HFFc6 (cell line): ENCODE results near the gene ATP2B2. TPM values are rescaled to one million over a fixed set of nuclear protein-coding genes. Genes with fewer than 3 reads are reported as not detected.

Source experiments
- DNase-seq: peaks from one replicate; pipeline ENCODE4 v3.0.0-alpha.2; 2018
- H3K27ac Mint-ChIP-seq: 2 replicates; pipeline ENCODE4 v1.8.0; 2020; ENCODE audit warnings: mild to moderate bottlenecking, mixed read lengths
- H3K27me3 Mint-ChIP-seq: 2 replicates; pipeline ENCODE4 v1.8.0; 2021; ENCODE audit warnings: mild to moderate bottlenecking, moderate library complexity, mixed read lengths; ENCODE audit not compliant: insufficient read depth
- H3K36me3 Mint-ChIP-seq: 2 replicates; pipeline ENCODE4 v1.8.0; 2021; ENCODE audit warnings: low read depth, mixed read lengths
- H3K4me1 Mint-ChIP-seq: 2 replicates; pipeline ENCODE4 v1.8.0; 2020; ENCODE audit warnings: low read depth, mixed read lengths
- H3K4me3 Mint-ChIP-seq: 2 replicates; pipeline ENCODE4 v1.8.0; 2020; ENCODE audit warnings: mild to moderate bottlenecking, moderate library complexity, mixed read lengths
- H3K9me3 Mint-ChIP-seq: 2 replicates; pipeline ENCODE4 v1.8.0; 2020; ENCODE audit warnings: mild to moderate bottlenecking, mixed read lengths
- total RNA-seq, 6 experiments: library from RNA; stranded (reverse); fragmentation: NEBNext Ultra II Directional; extraction: Animal tissue kit (Norgen Biotek cat#: 25700); gene quantifications; 2 replicates in 1 of 6; 3 replicates in 5 of 6; pipeline ENCODE4 v1.2.3, GENCODE V29; 2021
- TF ChIP-seq, protein P1 (sequence below): fragments of 200-600 bp; sonication (generic); IDR thresholded peaks from 2 replicates; pipeline ENCODE4 v1.5.0; 2021; ENCODE audit warnings: antibody characterized with exemption, mild to moderate bottlenecking

ATP2B2 gene
- total RNA-seq, 6 experiments from 2014 or later, result not detected

DNA sequence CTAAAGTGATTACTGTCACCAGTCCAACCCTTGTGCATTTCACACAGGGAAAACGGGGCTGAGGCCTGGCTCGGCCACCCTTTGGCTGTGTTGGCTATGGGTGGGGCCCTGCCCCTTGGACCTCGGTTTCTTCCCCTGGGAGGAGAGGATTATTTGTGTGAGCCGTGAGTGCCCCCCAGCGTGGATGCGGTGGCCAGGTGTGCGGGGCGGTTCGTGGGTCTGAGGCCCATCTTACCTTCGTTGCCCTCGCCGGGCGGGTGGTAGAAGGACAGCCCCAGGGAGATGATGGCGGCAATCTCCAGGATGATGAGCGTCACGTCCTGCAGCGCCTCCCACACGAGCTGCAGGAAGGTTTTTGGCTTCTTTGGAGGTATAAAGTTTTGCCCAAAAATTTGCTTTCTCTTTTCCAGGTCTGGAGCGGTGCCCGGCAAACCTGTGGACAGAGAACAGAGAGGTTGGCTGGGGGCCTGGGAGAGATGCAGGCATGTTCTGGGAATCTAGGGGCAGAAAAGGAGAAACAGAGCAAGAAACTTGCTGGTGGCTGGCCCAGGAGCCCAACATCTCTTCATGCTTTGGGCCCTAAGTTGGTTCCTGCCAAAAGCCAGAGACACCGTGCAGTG lies 94.9 kb downstream of the ATP2B2 start:
- H3K36me3 Mint-ChIP-seq, result no peaks in the 10 kb centered on the region
- TF ChIP-seq, protein P1, sequence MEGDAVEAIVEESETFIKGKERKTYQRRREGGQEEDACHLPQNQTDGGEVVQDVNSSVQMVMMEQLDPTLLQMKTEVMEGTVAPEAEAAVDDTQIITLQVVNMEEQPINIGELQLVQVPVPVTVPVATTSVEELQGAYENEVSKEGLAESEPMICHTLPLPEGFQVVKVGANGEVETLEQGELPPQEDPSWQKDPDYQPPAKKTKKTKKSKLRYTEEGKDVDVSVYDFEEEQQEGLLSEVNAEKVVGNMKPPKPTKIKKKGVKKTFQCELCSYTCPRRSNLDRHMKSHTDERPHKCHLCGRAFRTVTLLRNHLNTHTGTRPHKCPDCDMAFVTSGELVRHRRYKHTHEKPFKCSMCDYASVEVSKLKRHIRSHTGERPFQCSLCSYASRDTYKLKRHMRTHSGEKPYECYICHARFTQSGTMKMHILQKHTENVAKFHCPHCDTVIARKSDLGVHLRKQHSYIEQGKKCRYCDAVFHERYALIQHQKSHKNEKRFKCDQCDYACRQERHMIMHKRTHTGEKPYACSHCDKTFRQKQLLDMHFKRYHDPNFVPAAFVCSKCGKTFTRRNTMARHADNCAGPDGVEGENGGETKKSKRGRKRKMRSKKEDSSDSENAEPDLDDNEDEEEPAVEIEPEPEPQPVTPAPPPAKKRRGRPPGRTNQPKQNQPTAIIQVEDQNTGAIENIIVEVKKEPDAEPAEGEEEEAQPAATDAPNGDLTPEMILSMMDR, result no peak
- no peak for DNase-seq
- H3K27me3 Mint-ChIP-seq, result peaks cover 29% of the 10 kb centered on the region
- no peak overlapping the region for H3K4me3 Mint-ChIP-seq
- H3K27ac Mint-ChIP-seq, result no peak overlapping the region
- H3K9me3 Mint-ChIP-seq, result no peaks in the 10 kb centered on the region
- H3K4me1 Mint-ChIP-seq, result peaks cover 21% of the 10 kb centered on the region

GRCh38 chr3:10408680-10409079 lies 96.7 kb downstream of the ATP2B2 start:
- Mint-ChIP-seq H3K4me3 (no peak overlapping the region), H3K27me3 (peaks cover 25% of the 10 kb centered on the region), H3K4me1 (peaks cover 21% of the 10 kb centered on the region), H3K9me3 (no peaks in the 10 kb centered on the region), H3K27ac (peak overlapping the region; percentile 65), H3K36me3 (no peaks in the 10 kb centered on the region)
- peak; percentile 51 for DNase-seq
- TF ChIP-seq, protein P1, result no peak

DNA sequence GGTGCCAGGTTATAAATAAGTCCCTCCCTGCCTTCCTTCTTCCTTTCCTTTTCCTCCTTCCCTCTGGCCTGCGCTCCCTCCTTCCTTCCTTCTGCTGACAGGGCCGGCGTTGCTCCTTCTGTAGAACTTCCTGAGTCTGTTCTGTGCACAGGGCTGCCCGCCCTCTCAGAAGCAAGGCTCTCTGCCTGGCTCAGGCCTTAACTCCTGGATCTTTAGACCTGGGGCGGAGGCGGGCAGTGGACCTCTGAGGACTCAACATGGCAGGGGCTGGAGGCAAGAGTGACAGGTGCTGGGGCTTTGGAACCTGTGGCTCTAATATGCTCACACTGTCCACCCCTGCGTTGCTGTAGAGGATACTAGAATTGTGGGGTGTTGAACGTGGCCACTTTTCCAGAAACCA lies 98.0 kb downstream of the ATP2B2 start:
- H3K4me3 Mint-ChIP-seq, result no peak overlapping the region
- H3K27ac Mint-ChIP-seq, result no peak overlapping the region
- H3K27me3 Mint-ChIP-seq, result peaks cover 23% of the 10 kb centered on the region
- TF ChIP-seq, protein P1, result no peak
- no peak for DNase-seq
- H3K4me1 Mint-ChIP-seq, result peaks cover 21% of the 10 kb centered on the region
- H3K36me3 Mint-ChIP-seq, result no peaks in the 10 kb centered on the region
- H3K9me3 Mint-ChIP-seq, result no peaks in the 10 kb centered on the region

DNA sequence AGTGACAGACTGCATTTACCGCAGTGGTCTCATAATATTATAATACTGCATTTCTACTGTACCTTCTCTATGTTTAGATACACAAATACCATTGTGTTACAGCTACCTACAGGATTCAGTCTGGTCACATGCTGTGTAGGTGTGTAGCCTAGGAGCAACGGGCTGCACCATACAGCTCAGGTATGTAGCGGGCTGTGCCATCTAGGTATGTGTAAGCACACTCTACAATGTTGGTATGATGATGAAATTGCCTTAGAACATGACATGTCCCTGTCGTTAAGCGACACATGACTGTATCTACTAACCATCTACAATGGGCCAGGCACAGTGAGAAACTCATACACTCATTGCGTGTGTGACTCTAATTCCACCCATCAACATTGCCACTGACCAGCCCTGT lies 99.0 kb downstream of the ATP2B2 start:
- Mint-ChIP-seq H3K36me3 (no peaks in the 10 kb centered on the region), H3K27ac (no peak overlapping the region), H3K4me3 (no peak overlapping the region), H3K4me1 (peaks cover 21% of the 10 kb centered on the region), H3K27me3 (peaks cover 23% of the 10 kb centered on the region), H3K9me3 (no peaks in the 10 kb centered on the region)
- no peak for DNase-seq
- TF ChIP-seq, protein P1, result no peak

DNA sequence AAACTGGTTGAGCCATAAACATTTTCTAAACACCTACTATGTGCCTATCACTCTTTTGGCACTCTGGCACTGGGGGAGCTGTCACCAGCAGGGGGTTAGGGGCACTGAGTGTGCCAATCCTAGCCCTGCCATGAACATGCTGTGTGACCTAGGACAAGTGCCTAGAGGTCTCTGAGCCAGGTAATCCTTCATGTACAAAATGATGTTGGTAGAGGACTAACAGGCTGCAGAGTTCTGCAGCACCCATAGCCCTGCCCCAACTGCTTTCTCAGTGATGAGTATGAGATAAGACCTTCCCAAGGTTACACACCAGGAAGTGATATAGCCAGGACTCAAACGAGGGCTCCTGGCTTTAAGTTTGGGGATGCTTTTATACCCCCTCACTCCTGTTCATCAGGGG lies 99.6 kb downstream of the ATP2B2 start:
- TF ChIP-seq, protein P1, result no peak
- Mint-ChIP-seq H3K9me3 (no peaks in the 10 kb centered on the region), H3K27ac (no peak overlapping the region), H3K4me1 (peaks cover 21% of the 10 kb centered on the region), H3K27me3 (peaks cover 20% of the 10 kb centered on the region), H3K4me3 (no peak overlapping the region), H3K36me3 (no peaks in the 10 kb centered on the region)
- DNase-seq, result no peak
